GM12878 (cell line): ENCODE results near the gene PTPRM. TPM values are rescaled to one million over a fixed set of nuclear protein-coding genes. Genes with fewer than 3 reads are reported as not detected.

Source experiments
- ATAC-seq: fragments of 200-7000 bp; cut with Tn5 transposase; 3 replicates; pipeline ENCODE4 v1.9.1; 2020; ENCODE audit warnings: mild to moderate bottlenecking, moderate library complexity
- BruUV-seq: library from RNA; stranded (reverse); fragments of 400-500 nt; replicated peaks from 2 replicates; lab custom pipeline; 2021; lab: Mats Ljungman, UMichigan
- CTCF ChIA-PET: fragments of 300-600 bp; sonication (Branson Sonifier 250); formaldehyde crosslinking; extraction: SDS; loops from one replicate; lab custom pipeline; 2021; ENCODE audit warnings: inconsistent platforms; lab: Yijun Ruan, JAX
- POLR2A ChIA-PET: fragments of 350-600 bp; formaldehyde crosslinking; extraction: SDS; loops from one replicate; lab custom pipeline; 2021; ENCODE audit warnings: inconsistent platforms; lab: Charles Lee
- RAD21 ChIA-PET: fragments of 300-600 bp; sonication (Branson Sonifier 250); formaldehyde crosslinking; loops from one replicate; lab custom pipeline; 2023; ENCODE audit warnings: antibody characterized with exemption; ENCODE audit not compliant: unreplicated experiment; lab: Charles Lee
- SMC1A ChIA-PET: fragments of 300-600 bp; sonication (Branson Sonifier 250); formaldehyde crosslinking; loops from one replicate; lab custom pipeline; 2023; ENCODE audit not compliant: unreplicated experiment, uncharacterized antibody; lab: Charles Lee
- DNase-seq: peaks from one replicate; pipeline ENCODE4 v3.0.0-alpha.2; 2011; ENCODE audit warnings: low read depth, low spot score
- FAIRE-seq: peaks from 3 replicates; lab custom pipeline; 2011; peaks lifted over from hg19 to GRCh38; lab: Jason Lieb, UNC
- H2AFZ ChIP-seq: 2 replicates; pipeline ENCODE4 v1.6.0; 2011; ENCODE audit warnings: low read depth, low read length, control low read depth; ENCODE audit not compliant: control insufficient read depth
- H3K27ac ChIP-seq: 2 replicates; pipeline ENCODE4 v1.5.1; 2011; ENCODE audit warnings: control low read depth; ENCODE audit not compliant: control insufficient read depth, insufficient read depth
- H3K27me3 ChIP-seq, 2 experiments: replicated peaks in 1 of 2; 2 replicates each; pipeline versions ENCODE4 v1.6.0 to v1.6.1; 2011; ENCODE audit warnings: low read length in 1 of 2; ENCODE audit not compliant: control insufficient read depth in 2 of 2, insufficient read depth in 2 of 2
- H3K36me3 ChIP-seq, 2 experiments: 2 replicates each; pipeline ENCODE4 v1.5.1; 2011; ENCODE audit warnings: low read length in 1 of 2; ENCODE audit not compliant: control insufficient read depth in 2 of 2, insufficient read depth in 2 of 2
- H3K4me1 ChIP-seq: 2 replicates; pipeline ENCODE4 v1.6.1; 2011; ENCODE audit warnings: mild to moderate bottlenecking, low read length, moderate library complexity, mixed read lengths; ENCODE audit not compliant: control insufficient read depth, insufficient read depth
- H3K4me2 ChIP-seq: 2 replicates; pipeline ENCODE4 v1.6.0; 2011; ENCODE audit warnings: control low read depth; ENCODE audit not compliant: control insufficient read depth, insufficient read depth
- H3K4me3 ChIP-seq: fragments of 200-600 bp; sonication (generic); 2 replicates; pipeline ENCODE4 v1.5.1; 2016
- H3K79me2 ChIP-seq: 2 replicates; pipeline ENCODE4 v1.6.0; 2011; ENCODE audit warnings: low read length; ENCODE audit not compliant: control insufficient read depth, insufficient read depth
- H3K9ac ChIP-seq: 2 replicates; pipeline ENCODE4 v1.8.0; 2011; ENCODE audit warnings: low read length, control low read depth, mixed read lengths; ENCODE audit not compliant: control insufficient read depth, insufficient read depth
- H3K9me3 ChIP-seq: replicated peaks from 3 replicates; pipeline ENCODE4 v1.5.1; 2011; ENCODE audit warnings: mild to moderate bottlenecking, low read length; ENCODE audit not compliant: control insufficient read depth, insufficient read depth
- H4K20me1 ChIP-seq: 2 replicates; pipeline ENCODE4 v1.6.0; 2011; ENCODE audit not compliant: control insufficient read depth, insufficient read depth
- WGBS: methylation state at CpG from one replicate; pipeline ENCODE4 v1.1.6; 2016; ENCODE audit warnings: low lambda C conversion rate; ENCODE audit not compliant: insufficient replicate concordance, insufficient coverage; ENCODE audit errors: missing lambda C conversion rate; 5-methylcytosine and 5-hydroxymethylcytosine counted together
- in situ Hi-C: fragments of 300-500 bp; cut with MboI; formaldehyde crosslinking; loops from 9 replicates; pipeline ENCODE4 v1.14.3; 2018; ENCODE audit warnings: mixed read lengths
- intact Hi-C: fragments of 100-400 bp; cut with micrococcal nuclease; formaldehyde crosslinking; loops from one replicate; pipeline ENCODE4 v1.14.2; 2022; ENCODE audit not compliant: unreplicated experiment
- polyA plus RNA-seq, 11 experiments: library from polyadenylated mRNA; depleted of rRNA in 4 of 11; unstranded in 6 of 11; stranded (reverse) in 5 of 11; fragments of >200 nt; fragmentation: Nextera tagmentation in 4 of 11; fragmentation: Illumina TruSeq in 1 of 11; extraction: Ambion mirVana in 4 of 11; extraction: Trizol in 1 of 11; gene quantifications; 1 replicate in 1 of 11; 2 replicates in 10 of 11; pipeline versions ENCODE4 v1.2.1 to v1.2.3, GENCODE V29; 2011 to 2016; ENCODE audit warnings: inconsistent platforms in 2 of 11, missing spikeins in 2 of 11, low read depth in 1 of 11
- total RNA-seq, 4 experiments: library from RNA; depleted of rRNA in 3 of 4; stranded (reverse); fragments of >200 nt in 3 of 4; fragmentation: Illumina TruSeq in 1 of 4; extraction: Trizol in 1 of 4; gene quantifications; 2 replicates each; pipeline versions ENCODE4 v1.2.1 to v1.2.3, GENCODE V29; 2013 to 2021
- TF ChIP-seq, protein P1 (sequence below): IDR thresholded peaks from 2 replicates; pipeline ENCODE4 v1.6.1; 2011; ENCODE audit warnings: borderline replicate concordance, low read depth, mild to moderate bottlenecking, moderate library complexity, low read length; ENCODE audit not compliant: insufficient read depth, poor library complexity, severe bottlenecking
- TF ChIP-seq, protein P2 (sequence below): fragments of 450-650 bp; formaldehyde crosslinking; IDR thresholded peaks from 2 replicates; pipeline ENCODE4 v1.4.0; 2020; ENCODE audit warnings: mild to moderate bottlenecking, moderate library complexity

PTPRM gene
- total and polyA plus RNA-seq, 10 of the 15 experiments (the other 5 are each of a cell fraction or from before 2014, with no cell fraction given): 0.07 to 22.6 (median 0.60) TPM

DNA sequence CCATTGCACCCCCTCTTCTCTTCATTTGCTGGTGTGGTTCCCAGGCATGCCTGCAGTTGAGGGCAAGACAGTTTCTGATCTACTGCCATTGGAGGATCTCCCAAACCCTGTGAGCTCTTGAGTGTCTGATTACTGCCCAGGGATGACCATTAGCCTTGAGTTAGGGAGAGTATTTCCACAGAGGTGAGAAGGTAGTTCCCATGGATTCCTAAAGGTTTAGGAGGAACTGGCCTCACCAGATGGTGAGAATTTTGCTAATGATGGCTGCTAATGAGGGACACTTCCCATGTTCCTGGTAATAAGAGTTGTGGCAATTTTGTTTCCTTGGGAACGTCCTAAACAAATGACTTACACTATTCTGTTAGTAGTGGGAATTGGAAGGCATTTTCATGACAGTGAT is 42.5 kb downstream of the PTPRM start:
- CTCF ChIA-PET: no interaction called here
- intact Hi-C loops: no loop called here
- no peak overlapping the region for H2AFZ ChIP-seq
- TF ChIP-seq, protein P1, sequence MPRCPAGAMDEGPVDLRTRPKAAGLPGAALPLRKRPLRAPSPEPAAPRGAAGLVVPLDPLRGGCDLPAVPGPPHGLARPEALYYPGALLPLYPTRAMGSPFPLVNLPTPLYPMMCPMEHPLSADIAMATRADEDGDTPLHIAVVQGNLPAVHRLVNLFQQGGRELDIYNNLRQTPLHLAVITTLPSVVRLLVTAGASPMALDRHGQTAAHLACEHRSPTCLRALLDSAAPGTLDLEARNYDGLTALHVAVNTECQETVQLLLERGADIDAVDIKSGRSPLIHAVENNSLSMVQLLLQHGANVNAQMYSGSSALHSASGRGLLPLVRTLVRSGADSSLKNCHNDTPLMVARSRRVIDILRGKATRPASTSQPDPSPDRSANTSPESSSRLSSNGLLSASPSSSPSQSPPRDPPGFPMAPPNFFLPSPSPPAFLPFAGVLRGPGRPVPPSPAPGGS: no peak
- TF ChIP-seq, protein P2, sequence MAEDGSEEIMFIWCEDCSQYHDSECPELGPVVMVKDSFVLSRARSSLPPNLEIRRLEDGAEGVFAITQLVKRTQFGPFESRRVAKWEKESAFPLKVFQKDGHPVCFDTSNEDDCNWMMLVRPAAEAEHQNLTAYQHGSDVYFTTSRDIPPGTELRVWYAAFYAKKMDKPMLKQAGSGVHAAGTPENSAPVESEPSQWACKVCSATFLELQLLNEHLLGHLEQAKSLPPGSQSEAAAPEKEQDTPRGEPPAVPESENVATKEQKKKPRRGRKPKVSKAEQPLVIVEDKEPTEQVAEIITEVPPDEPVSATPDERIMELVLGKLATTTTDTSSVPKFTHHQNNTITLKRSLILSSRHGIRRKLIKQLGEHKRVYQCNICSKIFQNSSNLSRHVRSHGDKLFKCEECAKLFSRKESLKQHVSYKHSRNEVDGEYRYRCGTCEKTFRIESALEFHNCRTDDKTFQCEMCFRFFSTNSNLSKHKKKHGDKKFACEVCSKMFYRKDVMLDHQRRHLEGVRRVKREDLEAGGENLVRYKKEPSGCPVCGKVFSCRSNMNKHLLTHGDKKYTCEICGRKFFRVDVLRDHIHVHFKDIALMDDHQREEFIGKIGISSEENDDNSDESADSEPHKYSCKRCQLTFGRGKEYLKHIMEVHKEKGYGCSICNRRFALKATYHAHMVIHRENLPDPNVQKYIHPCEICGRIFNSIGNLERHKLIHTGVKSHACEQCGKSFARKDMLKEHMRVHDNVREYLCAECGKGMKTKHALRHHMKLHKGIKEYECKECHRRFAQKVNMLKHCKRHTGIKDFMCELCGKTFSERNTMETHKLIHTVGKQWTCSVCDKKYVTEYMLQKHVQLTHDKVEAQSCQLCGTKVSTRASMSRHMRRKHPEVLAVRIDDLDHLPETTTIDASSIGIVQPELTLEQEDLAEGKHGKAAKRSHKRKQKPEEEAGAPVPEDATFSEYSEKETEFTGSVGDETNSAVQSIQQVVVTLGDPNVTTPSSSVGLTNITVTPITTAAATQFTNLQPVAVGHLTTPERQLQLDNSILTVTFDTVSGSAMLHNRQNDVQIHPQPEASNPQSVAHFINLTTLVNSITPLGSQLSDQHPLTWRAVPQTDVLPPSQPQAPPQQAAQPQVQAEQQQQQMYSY: no peak
- FAIRE-seq: no peak
- H4K20me1 ChIP-seq: no peaks in the 10 kb centered on the region
- SMC1A ChIA-PET: no interaction called here
- H3K4me3 ChIP-seq: no peak overlapping the region
- H3K4me1 ChIP-seq: no peaks in the 10 kb centered on the region
- H3K9ac ChIP-seq: no peak overlapping the region
- H3K36me3 ChIP-seq: no peaks in the 10 kb centered on the region
- no peak for ATAC-seq
- POLR2A ChIA-PET: interaction anchor here (0.7 kb wide), 1 partner anchor 594 kb away, joined by 4 read pairs; no protein-coding TSS in a partner anchor
- 0% methylated on average over 1 of the region's 1 CpG for WGBS
- no peaks in the 10 kb centered on the region; a peak in 1 of 4 replicates for H3K27me3 ChIP-seq
- RAD21 ChIA-PET: no interaction called here
- H3K79me2 ChIP-seq: no peaks in the 10 kb centered on the region
- no TSS peak for BruUV-seq
- H3K9me3 ChIP-seq: no peaks in the 10 kb centered on the region
- in situ Hi-C loops: no loop called here
- no peak for DNase-seq
- H3K4me2 ChIP-seq: no peak overlapping the region
- no peak overlapping the region for H3K27ac ChIP-seq
